ENCODE data around the gene AMBP.

- TF ChIP-seq EZH2 (IDR thresholded peaks at IDR 0.05; ENCODE audit: borderline replicate concordance, low read depth, low read length, severe bottlenecking) (no peak), CTCF (IDR thresholded peaks at IDR 0.05; ENCODE audit: borderline replicate concordance, extremely low read depth, low read length, poor library complexity, severe bottlenecking) (no peak)
Measured at GRCh38 chr9:114048533-114049415, 29.3 kb downstream of the AMBP start.

All from DND-41 (cell line).